Mesenchymal stem cell (in vitro differentiated cells and primary cell): ENCODE results near the gene DPP6.

ENCODE experiments used
- DNase-seq: peaks from one replicate; pipeline ENCODE4 v3.0.0-alpha.2; 2013
- H2AFZ ChIP-seq: one replicate; pipeline ENCODE4 v1.6.1; 2013; ENCODE audit warnings: low read depth, mild to moderate bottlenecking, control low read depth, inconsistent platforms, low read length, moderate library complexity
- H2AK5ac ChIP-seq: 2 replicates; pipeline ENCODE4 v1.6.1; 2013; ENCODE audit warnings: low read length, moderate library complexity, mild to moderate bottlenecking, inconsistent platforms; ENCODE audit not compliant: severe bottlenecking
- H2BK120ac ChIP-seq: one replicate; pipeline ENCODE4 v1.6.1; 2013; ENCODE audit warnings: low read depth, mild to moderate bottlenecking, inconsistent platforms, low read length, moderate library complexity
- H2BK12ac ChIP-seq, 2 experiments: one replicate each; pipeline ENCODE4 v1.6.1; 2013; ENCODE audit warnings: inconsistent platforms in 2 of 2, low read length in 2 of 2, mild to moderate bottlenecking in 2 of 2, moderate library complexity in 2 of 2, control low read depth in 1 of 2
- H2BK15ac ChIP-seq: one replicate; pipeline ENCODE4 v1.6.1; 2013; ENCODE audit warnings: mild to moderate bottlenecking, low read depth, inconsistent platforms; ENCODE audit not compliant: poor library complexity, severe bottlenecking
- H2BK5ac ChIP-seq: 2 replicates; pipeline ENCODE4 v1.6.1; 2013; ENCODE audit warnings: low read depth, mild to moderate bottlenecking, low read length, control low read depth, inconsistent platforms; ENCODE audit not compliant: poor library complexity, severe bottlenecking
- H3K14ac ChIP-seq, 2 experiments: one replicate each; pipeline ENCODE4 v1.6.1; 2013; ENCODE audit warnings: inconsistent platforms in 2 of 2, low read length in 2 of 2, control low read depth in 1 of 2, mild to moderate bottlenecking in 1 of 2, moderate library complexity in 1 of 2
- H3K18ac ChIP-seq, 2 experiments: one replicate each; pipeline ENCODE4 v1.6.1; 2013; ENCODE audit warnings: inconsistent platforms in 2 of 2, low read length in 2 of 2, control low read depth in 1 of 2, low read depth in 1 of 2, mild to moderate bottlenecking in 1 of 2
- H3K23ac ChIP-seq, 2 experiments: one replicate each; pipeline ENCODE4 v1.6.1; 2013; ENCODE audit warnings: inconsistent platforms in 2 of 2, low read length in 2 of 2, mild to moderate bottlenecking in 2 of 2, moderate library complexity in 2 of 2, control low read depth in 1 of 2
- H3K27ac ChIP-seq: 2 replicates; pipeline ENCODE4 v1.5.1; 2013; ENCODE audit warnings: mild to moderate bottlenecking, moderate library complexity, low read length, control low read depth, inconsistent platforms; ENCODE audit not compliant: poor library complexity, severe bottlenecking
- H3K27me3 ChIP-seq, 2 experiments: 2 replicates each; pipeline versions ENCODE4 v1.6.1 to v1.7.0; 2013; ENCODE audit warnings: low read length in 2 of 2, mild to moderate bottlenecking in 2 of 2, moderate library complexity in 2 of 2, control low read depth in 1 of 2, inconsistent platforms in 1 of 2; ENCODE audit not compliant: control insufficient read depth in 1 of 2, insufficient read depth in 1 of 2
- H3K36me3 ChIP-seq, 2 experiments: 2 replicates each; pipeline versions ENCODE4 v1.6.1 to v1.7.0; 2013; ENCODE audit warnings: low read length in 2 of 2, control low read depth in 1 of 2, inconsistent platforms in 1 of 2, low read depth in 1 of 2, mild to moderate bottlenecking in 1 of 2; ENCODE audit not compliant: insufficient read depth in 2 of 2, control insufficient read depth in 1 of 2
- H3K4ac ChIP-seq, 2 experiments: one replicate each; pipeline ENCODE4 v1.6.1; 2013; ENCODE audit warnings: inconsistent platforms in 2 of 2, low read length in 2 of 2, mild to moderate bottlenecking in 2 of 2, moderate library complexity in 2 of 2, control low read depth in 1 of 2, low read depth in 1 of 2
- H3K4me1 ChIP-seq: 2 replicates; pipeline ENCODE4 v1.6.1; 2013; ENCODE audit warnings: low read depth, low read length, control low read depth; ENCODE audit not compliant: control insufficient read depth, insufficient read depth
- H3K4me2 ChIP-seq: 2 replicates; pipeline ENCODE4 v1.6.1; 2013; ENCODE audit warnings: low read length, mild to moderate bottlenecking, inconsistent platforms; ENCODE audit not compliant: poor library complexity, severe bottlenecking
- H3K4me3 ChIP-seq, 2 experiments: 2 replicates each; pipeline versions ENCODE4 v1.5.1 to v1.7.0; 2013; ENCODE audit warnings: low read length in 2 of 2, mild to moderate bottlenecking in 2 of 2, control low read depth in 1 of 2, low read depth in 1 of 2; ENCODE audit not compliant: insufficient read depth in 1 of 2
- H3K79me1 ChIP-seq: replicated peaks from 2 replicates; pipeline ENCODE4 v1.6.1; 2013; ENCODE audit warnings: mild to moderate bottlenecking, control low read depth, low read length, inconsistent platforms; ENCODE audit not compliant: poor library complexity, severe bottlenecking
- H3K9ac ChIP-seq: 2 replicates; pipeline ENCODE4 v1.7.0; 2013; ENCODE audit warnings: mild to moderate bottlenecking, low read length, moderate library complexity
- H3K9me3 ChIP-seq: 2 replicates; pipeline ENCODE4 v1.7.0; 2013; ENCODE audit warnings: mild to moderate bottlenecking, low read length; ENCODE audit not compliant: control insufficient read depth
- H4K8ac ChIP-seq: one replicate; pipeline ENCODE4 v1.6.1; 2013; ENCODE audit warnings: inconsistent platforms, mild to moderate bottlenecking, low read length, moderate library complexity
- H4K91ac ChIP-seq: one replicate; pipeline ENCODE4 v1.6.1; 2013; ENCODE audit warnings: mild to moderate bottlenecking, low read length, inconsistent platforms
- WGBS: methylation state at CpG from one replicate; pipeline ENCODE4 v1.1.7; 2013; ENCODE audit warnings: mixed read lengths; 5-methylcytosine and 5-hydroxymethylcytosine counted together

DPP6 gene

GRCh38 chr7:154640266-154640865 is 588.2 kb downstream of the DPP6 start:
- H2AFZ ChIP-seq = no peak overlapping the region
- H2AK5ac ChIP-seq = no peak overlapping the region
- no peaks in the 10 kb centered on the region for H3K79me1 ChIP-seq
- no peak overlapping the region for H3K4me3 ChIP-seq
- H2BK120ac ChIP-seq = no peak overlapping the region
- no peak overlapping the region for H3K14ac ChIP-seq
- no peak overlapping the region for H4K91ac ChIP-seq
- no peaks in the 10 kb centered on the region for H3K36me3 ChIP-seq
- no peak overlapping the region for H3K23ac ChIP-seq
- no peaks in the 10 kb centered on the region for H3K4me1 ChIP-seq
- H4K8ac ChIP-seq = no peak overlapping the region
- H3K9me3 ChIP-seq = peaks cover 23% of the 10 kb centered on the region
- H3K9ac ChIP-seq = no peak overlapping the region
- H2BK12ac ChIP-seq = no peak overlapping the region
- no peak overlapping the region for H2BK5ac ChIP-seq
- no peak overlapping the region for H3K18ac ChIP-seq
- H3K27me3 ChIP-seq = no peaks in the 10 kb centered on the region
- H3K4me2 ChIP-seq = no peak overlapping the region
- DNase-seq = no peak
- H3K4ac ChIP-seq = no peak overlapping the region
- 30% methylated on average over 6 of the region's 10 CpGs for WGBS
- H3K27ac ChIP-seq = no peak overlapping the region
- no peak overlapping the region for H2BK15ac ChIP-seq

- 43% methylated on average over 1 of the region's 4 CpGs for WGBS
Measured at GRCh38 chr7:154640917-154641316, 588.7 kb downstream of the DPP6 start.

GRCh38 chr7:154644366-154644765 is 592.2 kb downstream of the DPP6 start:
- 74% methylated on average over 3 of the region's 3 CpGs for WGBS

More at GRCh38 chr7:154640917-154641316, 588.7 kb downstream of the DPP6 start:
- H3K27me3 ChIP-seq = no peaks in the 10 kb centered on the region
- H3K9ac ChIP-seq = no peak overlapping the region
- H3K4me2 ChIP-seq = no peak overlapping the region
- no peak overlapping the region for H2AFZ ChIP-seq
- H2BK12ac ChIP-seq = no peak overlapping the region
- H4K8ac ChIP-seq = no peak overlapping the region
- H2BK15ac ChIP-seq = no peak overlapping the region
- peaks cover 18% of the 10 kb centered on the region for H3K9me3 ChIP-seq
- no peak overlapping the region for H3K14ac ChIP-seq
- H2BK5ac ChIP-seq = no peak overlapping the region
- H3K27ac ChIP-seq = no peak overlapping the region
- H3K18ac ChIP-seq = no peak overlapping the region
- H3K79me1 ChIP-seq = no peaks in the 10 kb centered on the region
- no peak overlapping the region for H2AK5ac ChIP-seq
- H3K4me1 ChIP-seq = no peaks in the 10 kb centered on the region
- no peak overlapping the region for H4K91ac ChIP-seq
- no peak overlapping the region for H2BK120ac ChIP-seq
- H3K36me3 ChIP-seq = no peaks in the 10 kb centered on the region
- DNase-seq = no peak
- no peak overlapping the region for H3K4me3 ChIP-seq
- no peak overlapping the region for H3K4ac ChIP-seq
- no peak overlapping the region for H3K23ac ChIP-seq

GRCh38 chr7:154646126-154647013 is 594.2 kb downstream of the DPP6 start:
- H3K79me1 ChIP-seq = no peaks in the 10 kb centered on the region
- H2BK15ac ChIP-seq = no peak overlapping the region
- H2AFZ ChIP-seq = no peak overlapping the region
- DNase-seq = no peak
- no peak overlapping the region for H3K23ac ChIP-seq
- no peak overlapping the region for H3K9ac ChIP-seq
- H4K91ac ChIP-seq = no peak overlapping the region
- H3K36me3 ChIP-seq = no peaks in the 10 kb centered on the region
- H2BK12ac ChIP-seq = no peak overlapping the region
- H3K4me1 ChIP-seq = no peaks in the 10 kb centered on the region
- WGBS = 86% methylated on average over 11 of the region's 11 CpGs
- no peak overlapping the region for H3K27ac ChIP-seq
- peaks cover 17% of the 10 kb centered on the region for H3K9me3 ChIP-seq
- H3K4me3 ChIP-seq = no peak overlapping the region
- H3K14ac ChIP-seq = no peak overlapping the region
- no peak overlapping the region for H3K18ac ChIP-seq
- H3K4ac ChIP-seq = no peak overlapping the region
- H2BK120ac ChIP-seq = no peak overlapping the region
- H2BK5ac ChIP-seq = no peak overlapping the region
- H2AK5ac ChIP-seq = no peak overlapping the region
- no peak overlapping the region for H4K8ac ChIP-seq
- H3K27me3 ChIP-seq = no peaks in the 10 kb centered on the region
- no peak overlapping the region for H3K4me2 ChIP-seq

More at GRCh38 chr7:154644366-154644765, 592.2 kb downstream of the DPP6 start:
- Histone ChIP-seq H3K4me3 (no peak overlapping the region), H4K91ac (no peak overlapping the region), H2AFZ (no peak overlapping the region), H3K14ac (no peak overlapping the region), H2BK5ac (no peak overlapping the region), H3K4ac (no peak overlapping the region), H3K18ac (no peak overlapping the region), H2BK15ac (no peak overlapping the region), H3K4me2 (no peak overlapping the region), H3K9ac (no peak overlapping the region), H3K79me1 (no peaks in the 10 kb centered on the region), H3K27ac (no peak overlapping the region), H3K23ac (no peak overlapping the region), H2AK5ac (no peak overlapping the region), H3K9me3 (peaks cover 10% of the 10 kb centered on the region), H3K27me3 (no peaks in the 10 kb centered on the region), H3K36me3 (no peaks in the 10 kb centered on the region), H3K4me1 (no peaks in the 10 kb centered on the region), H2BK120ac (no peak overlapping the region), H4K8ac (no peak overlapping the region), H2BK12ac (no peak overlapping the region)
- no peak for DNase-seq
